GM12878 (cell line): Measurements from ENCODE around the gene HMGCLL1. TPM values are rescaled to one million over a fixed set of nuclear protein-coding genes. Genes with fewer than 3 reads are reported as not detected.

Experiments
- ATAC-seq: fragments of 200-7000 bp; cut with Tn5 transposase; 3 replicates; pipeline ENCODE4 v1.9.1; 2020; ENCODE audit warnings: mild to moderate bottlenecking, moderate library complexity
- BruUV-seq: library from RNA; stranded (reverse); fragments of 400-500 nt; replicated peaks from 2 replicates; lab custom pipeline; 2021; lab: Mats Ljungman, UMichigan
- CTCF ChIA-PET: fragments of 300-600 bp; sonication (Branson Sonifier 250); formaldehyde crosslinking; extraction: SDS; loops from one replicate; lab custom pipeline; 2021; ENCODE audit warnings: inconsistent platforms; lab: Yijun Ruan, JAX
- POLR2A ChIA-PET: fragments of 350-600 bp; formaldehyde crosslinking; extraction: SDS; loops from one replicate; lab custom pipeline; 2021; ENCODE audit warnings: inconsistent platforms; lab: Charles Lee
- RAD21 ChIA-PET: fragments of 300-600 bp; sonication (Branson Sonifier 250); formaldehyde crosslinking; loops from one replicate; lab custom pipeline; 2023; ENCODE audit warnings: antibody characterized with exemption; ENCODE audit not compliant: unreplicated experiment; lab: Charles Lee
- SMC1A ChIA-PET: fragments of 300-600 bp; sonication (Branson Sonifier 250); formaldehyde crosslinking; loops from one replicate; lab custom pipeline; 2023; ENCODE audit not compliant: unreplicated experiment, uncharacterized antibody; lab: Charles Lee
- DNase-seq: peaks from one replicate; pipeline ENCODE4 v3.0.0-alpha.2; 2011; ENCODE audit warnings: low read depth, low spot score
- FAIRE-seq: peaks from 3 replicates; lab custom pipeline; 2011; peaks lifted over from hg19 to GRCh38; lab: Jason Lieb, UNC
- H2AFZ ChIP-seq: 2 replicates; pipeline ENCODE4 v1.6.0; 2011; ENCODE audit warnings: low read depth, low read length, control low read depth; ENCODE audit not compliant: control insufficient read depth
- H3K27ac ChIP-seq: 2 replicates; pipeline ENCODE4 v1.5.1; 2011; ENCODE audit warnings: control low read depth; ENCODE audit not compliant: control insufficient read depth, insufficient read depth
- H3K27me3 ChIP-seq, 2 experiments: replicated peaks in 1 of 2; 2 replicates each; pipeline versions ENCODE4 v1.6.0 to v1.6.1; 2011; ENCODE audit warnings: low read length in 1 of 2; ENCODE audit not compliant: control insufficient read depth in 2 of 2, insufficient read depth in 2 of 2
- H3K36me3 ChIP-seq, 2 experiments: 2 replicates each; pipeline ENCODE4 v1.5.1; 2011; ENCODE audit warnings: low read length in 1 of 2; ENCODE audit not compliant: control insufficient read depth in 2 of 2, insufficient read depth in 2 of 2
- H3K4me1 ChIP-seq: 2 replicates; pipeline ENCODE4 v1.6.1; 2011; ENCODE audit warnings: mild to moderate bottlenecking, low read length, moderate library complexity, mixed read lengths; ENCODE audit not compliant: control insufficient read depth, insufficient read depth
- H3K4me2 ChIP-seq: 2 replicates; pipeline ENCODE4 v1.6.0; 2011; ENCODE audit warnings: control low read depth; ENCODE audit not compliant: control insufficient read depth, insufficient read depth
- H3K4me3 ChIP-seq: fragments of 200-600 bp; sonication (generic); 2 replicates; pipeline ENCODE4 v1.5.1; 2016
- H3K79me2 ChIP-seq: 2 replicates; pipeline ENCODE4 v1.6.0; 2011; ENCODE audit warnings: low read length; ENCODE audit not compliant: control insufficient read depth, insufficient read depth
- H3K9ac ChIP-seq: 2 replicates; pipeline ENCODE4 v1.8.0; 2011; ENCODE audit warnings: low read length, control low read depth, mixed read lengths; ENCODE audit not compliant: control insufficient read depth, insufficient read depth
- H3K9me3 ChIP-seq: replicated peaks from 3 replicates; pipeline ENCODE4 v1.5.1; 2011; ENCODE audit warnings: mild to moderate bottlenecking, low read length; ENCODE audit not compliant: control insufficient read depth, insufficient read depth
- H4K20me1 ChIP-seq: 2 replicates; pipeline ENCODE4 v1.6.0; 2011; ENCODE audit not compliant: control insufficient read depth, insufficient read depth
- ASH2L ChIP-seq: fragments of 300-600, 200-600 bp; sonication (generic); IDR thresholded peaks from 2 replicates; pipeline ENCODE4 v1.6.1; 2017; ENCODE audit warnings: low read depth, mild to moderate bottlenecking, borderline replicate concordance
- CHD1 ChIP-seq: IDR thresholded peaks from 2 replicates; pipeline ENCODE4 v1.6.1; 2012; ENCODE audit warnings: low read depth, low read length, improper control_type of control experiment
- CREM ChIP-seq: IDR thresholded peaks from 2 replicates; pipeline ENCODE4 v1.6.1; 2014; ENCODE audit warnings: antibody characterized with exemption, low read depth
- CUX1 ChIP-seq: IDR thresholded peaks from 2 replicates; pipeline ENCODE4 v1.6.1; 2012; ENCODE audit warnings: improper control_type of control experiment, low read depth, low read length; ENCODE audit not compliant: insufficient replicate concordance
- ETV6 ChIP-seq, 2 experiments: fragments of 450-650 bp in 1 of 2; IDR thresholded peaks in 1 of 2; conservative IDR thresholded peaks in 1 of 2; 2 replicates each; pipeline ENCODE4 v1.6.1; 2014; ENCODE audit warnings: antibody characterized with exemption in 1 of 2, borderline replicate concordance in 1 of 2, low read depth in 1 of 2, mild to moderate bottlenecking in 1 of 2, moderate library complexity in 1 of 2
- KLF5 ChIP-seq: fragments of 450-650 bp; IDR thresholded peaks from 2 replicates; pipeline ENCODE4 v1.6.1; 2014; ENCODE audit warnings: mild to moderate bottlenecking; ENCODE audit not compliant: partially characterized antibody
- MEF2B ChIP-seq: fragments of 450-650 bp; IDR thresholded peaks from 2 replicates; pipeline ENCODE4 v1.6.1; 2018; ENCODE audit warnings: mild to moderate bottlenecking, moderate library complexity; ENCODE audit not compliant: partially characterized antibody, poor library complexity, severe bottlenecking
- ZNF24 ChIP-seq: fragments of 450-650 bp; IDR thresholded peaks from 2 replicates; pipeline ENCODE4 v1.6.1; 2017; ENCODE audit warnings: antibody characterized with exemption, mild to moderate bottlenecking
- WGBS: methylation state at CpG from one replicate; pipeline ENCODE4 v1.1.6; 2016; ENCODE audit warnings: low lambda C conversion rate; ENCODE audit not compliant: insufficient replicate concordance, insufficient coverage; ENCODE audit errors: missing lambda C conversion rate; 5-methylcytosine and 5-hydroxymethylcytosine counted together
- in situ Hi-C: fragments of 300-500 bp; cut with MboI; formaldehyde crosslinking; loops from 9 replicates; pipeline ENCODE4 v1.14.3; 2018; ENCODE audit warnings: mixed read lengths
- intact Hi-C: fragments of 100-400 bp; cut with micrococcal nuclease; formaldehyde crosslinking; loops from one replicate; pipeline ENCODE4 v1.14.2; 2022; ENCODE audit not compliant: unreplicated experiment
- polyA plus RNA-seq, 11 experiments: library from polyadenylated mRNA; depleted of rRNA in 4 of 11; unstranded in 6 of 11; stranded (reverse) in 5 of 11; fragments of >200 nt; fragmentation: Nextera tagmentation in 4 of 11; fragmentation: Illumina TruSeq in 1 of 11; extraction: Ambion mirVana in 4 of 11; extraction: Trizol in 1 of 11; gene quantifications; 1 replicate in 1 of 11; 2 replicates in 10 of 11; pipeline versions ENCODE4 v1.2.1 to v1.2.3, GENCODE V29; 2011 to 2016; ENCODE audit warnings: inconsistent platforms in 2 of 11, missing spikeins in 2 of 11, low read depth in 1 of 11
- total RNA-seq, 4 experiments: library from RNA; depleted of rRNA in 3 of 4; stranded (reverse); fragments of >200 nt in 3 of 4; fragmentation: Illumina TruSeq in 1 of 4; extraction: Trizol in 1 of 4; gene quantifications; 2 replicates each; pipeline versions ENCODE4 v1.2.1 to v1.2.3, GENCODE V29; 2013 to 2021
- TF ChIP-seq, protein P1 (sequence below): fragments of 450-650 bp; IDR thresholded peaks from 2 replicates; pipeline ENCODE4 v1.6.1; 2017; ENCODE audit warnings: borderline replicate concordance

HMGCLL1 gene
- total and polyA plus RNA-seq, 10 of the 15 experiments (the other 5 are each of a cell fraction or from before 2014, with no cell fraction given): not detected

- Histone ChIP-seq H3K27ac (no peak overlapping the region), H3K4me2 (no peak overlapping the region), H4K20me1 (no peaks in the 10 kb centered on the region; the same call in 1 of the 2 replicates), H3K36me3 (no peaks in the 10 kb centered on the region), H3K27me3 (no peaks in the 10 kb centered on the region), H3K9me3 (no peaks in the 10 kb centered on the region), H3K4me3 (no peak overlapping the region), H3K4me1 (no peaks in the 10 kb centered on the region), H2AFZ (no peak overlapping the region), H3K79me2 (no peaks in the 10 kb centered on the region), H3K9ac (no peak overlapping the region)
- FAIRE-seq (no peak), ATAC-seq (no peak), DNase-seq (no peak)
- 0% methylated on average over 2 of the region's 2 CpGs for WGBS
- BruUV-seq: no TSS peak
- SMC1A ChIA-PET: interaction anchor here (1.1 kb wide), 1 partner anchor 14 kb away, joined by 3 read pairs; no protein-coding TSS in a partner anchor
- POLR2A ChIA-PET: no interaction called here
- intact Hi-C loops (no loop called here), in situ Hi-C loops (no loop called here)
- RAD21 ChIA-PET: no interaction called here
- CTCF ChIA-PET: no interaction called here
- TF ChIP-seq MEF2B (no peak), ETV6 (conservative IDR thresholded peaks at IDR 0.05 in 1 of 2, IDR thresholded peaks at IDR 0.05 in 1 of 2; ENCODE audit: borderline replicate concordance in 1 of 2, low read depth in 1 of 2) (no peak), ZNF24 (no peak), KLF5 (no peak), CREM (no peak), CHD1 (no peak), ASH2L (no peak), CUX1 (no peak)
- TF ChIP-seq, protein P1, sequence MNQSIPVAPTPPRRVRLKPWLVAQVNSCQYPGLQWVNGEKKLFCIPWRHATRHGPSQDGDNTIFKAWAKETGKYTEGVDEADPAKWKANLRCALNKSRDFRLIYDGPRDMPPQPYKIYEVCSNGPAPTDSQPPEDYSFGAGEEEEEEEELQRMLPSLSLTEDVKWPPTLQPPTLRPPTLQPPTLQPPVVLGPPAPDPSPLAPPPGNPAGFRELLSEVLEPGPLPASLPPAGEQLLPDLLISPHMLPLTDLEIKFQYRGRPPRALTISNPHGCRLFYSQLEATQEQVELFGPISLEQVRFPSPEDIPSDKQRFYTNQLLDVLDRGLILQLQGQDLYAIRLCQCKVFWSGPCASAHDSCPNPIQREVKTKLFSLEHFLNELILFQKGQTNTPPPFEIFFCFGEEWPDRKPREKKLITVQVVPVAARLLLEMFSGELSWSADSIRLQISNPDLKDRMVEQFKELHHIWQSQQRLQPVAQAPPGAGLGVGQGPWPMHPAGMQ: no peak
Observed at GRCh38 chr6:55494411-55494810, 84.6 kb downstream of the HMGCLL1 start.
